GM18951 (cell line): ENCODE data around the gene MID1.

ENCODE experiments used
- POLR2A ChIP-seq: IDR thresholded peaks from 4 replicates; pipeline ENCODE4 v1.6.1; 2011; ENCODE audit warnings: mild to moderate bottlenecking; ENCODE audit not compliant: insufficient read length, insufficient read depth; ENCODE audit errors: extremely low read depth
- in situ Hi-C: fragments of 300-500 bp; cut with MboI; formaldehyde crosslinking; loops from one replicate; pipeline ENCODE4 v1.12.0; 2022; ENCODE audit warnings: low sequenced_read_pairs, mixed read lengths, inconsistent platforms; ENCODE audit not compliant: unreplicated experiment

Gene MID1

GRCh38 chrX:10633722-10634121, 13.3 kb upstream of the MID1 start:
- TF ChIP-seq POLR2A = no peak
- in situ Hi-C loops = no loop called here

DNA sequence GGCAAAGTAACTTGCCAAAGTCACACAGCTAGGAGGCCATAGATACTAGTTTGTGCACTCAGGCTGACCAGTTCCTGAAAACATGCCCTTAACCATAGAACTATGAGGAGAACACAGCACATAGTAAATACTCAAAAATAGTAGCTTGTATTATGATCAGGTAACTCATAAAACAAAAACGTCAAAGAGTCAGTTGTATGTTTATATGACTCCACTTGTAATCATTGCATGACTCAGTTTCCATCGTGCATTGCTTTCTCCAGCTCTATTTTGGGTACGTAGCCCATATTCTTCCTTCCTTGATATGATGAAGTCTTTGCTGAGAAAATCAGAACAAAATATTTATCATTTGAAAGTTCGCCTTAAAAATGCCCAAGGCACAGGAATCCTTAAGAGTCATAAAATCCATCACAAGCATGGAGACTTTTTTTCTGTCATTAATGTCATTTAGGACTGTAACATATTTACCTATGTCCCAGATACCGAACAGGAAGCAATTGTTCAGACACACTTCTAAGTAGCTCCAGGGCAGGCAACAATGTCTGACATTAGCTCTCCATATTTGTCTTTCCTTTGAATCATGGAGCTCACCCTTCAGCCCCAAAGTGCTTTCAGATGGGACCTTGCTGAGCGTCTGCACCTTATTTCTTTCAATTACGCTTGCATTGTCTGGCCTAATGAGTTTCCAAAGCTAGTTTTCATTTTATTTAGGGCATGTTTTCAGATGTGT, 11.2 kb upstream of the MID1 start:
- no peak for TF ChIP-seq POLR2A
- in situ Hi-C loops = no loop called here

GRCh38 chrX:10630320-10630719, 9.9 kb upstream of the MID1 start:
- no peak for TF ChIP-seq POLR2A
- in situ Hi-C loops = no loop called here

- in situ Hi-C loops = no loop called here
- no peak for TF ChIP-seq POLR2A
Measured at GRCh38 chrX:10629905-10630304, 9.5 kb upstream of the MID1 start.

DNA sequence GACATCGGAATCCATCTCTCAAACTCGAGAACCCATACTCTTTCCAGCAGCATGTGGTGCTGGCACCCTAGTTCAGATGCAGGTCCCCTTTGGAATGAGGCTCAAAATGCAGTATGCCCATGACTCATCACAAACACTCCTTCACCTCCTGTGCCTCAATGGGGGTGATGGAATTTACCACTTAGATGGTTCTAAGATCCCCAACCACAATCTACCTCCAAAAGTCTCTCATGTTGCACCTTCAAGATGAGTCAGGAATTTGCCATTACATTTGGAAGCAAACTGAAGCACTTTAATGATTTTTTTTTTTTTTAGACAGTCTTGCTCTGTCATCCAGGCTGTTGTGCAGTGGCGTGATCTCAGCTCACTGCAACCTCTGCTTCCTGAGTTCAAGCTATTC, 8.5 kb upstream of the MID1 start:
- no peak for TF ChIP-seq POLR2A
- in situ Hi-C loops = no loop called here

- in situ Hi-C loops = loop anchor here (25.0 kb wide), 2 partner anchors 435 to 1340 kb away; no protein-coding TSS in a partner anchor
- TF ChIP-seq POLR2A = no peak
Measured at GRCh38 chrX:10622197-10622596, 1.8 kb upstream of the MID1 start.

DNA sequence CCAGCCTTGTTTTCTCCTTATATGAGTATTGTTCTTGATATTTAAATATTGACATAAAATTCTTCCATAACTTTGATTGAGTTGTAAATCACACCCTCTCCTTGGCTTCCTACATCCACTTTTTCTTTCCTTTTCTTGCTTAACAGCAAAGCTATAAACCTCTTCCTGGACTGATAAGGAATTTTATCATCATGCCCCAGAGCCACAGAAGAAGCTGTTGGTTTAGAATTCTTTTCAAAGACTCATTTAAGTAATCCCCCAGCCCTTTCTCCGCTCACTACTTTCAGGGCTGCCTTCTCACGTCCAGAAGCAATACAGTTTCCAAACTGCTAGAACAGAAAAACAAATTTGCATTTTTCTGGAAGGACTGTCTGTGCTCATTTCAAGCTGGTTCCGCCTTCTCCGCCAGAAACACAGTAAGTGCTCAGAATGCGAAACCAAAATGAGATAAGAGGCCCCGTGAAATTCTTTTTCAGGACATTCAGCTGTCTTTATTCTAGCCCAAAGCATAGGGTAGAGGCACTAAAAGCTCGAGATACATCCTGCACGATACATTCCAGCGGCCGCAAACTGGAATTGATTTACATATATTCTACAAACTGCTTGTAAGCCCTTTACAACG, 849 bp downstream of the MID1 start:
- in situ Hi-C loops = loop anchor here (25.0 kb wide), 2 partner anchors 432 to 1343 kb away; no protein-coding TSS in a partner anchor
- no peak for TF ChIP-seq POLR2A

- no peak for TF ChIP-seq POLR2A
- in situ Hi-C loops = loop anchor here (25.0 kb wide), 2 partner anchors 432 to 1343 kb away; no protein-coding TSS in a partner anchor
Measured at GRCh38 chrX:10618961-10619360, 1.4 kb downstream of the MID1 start.

GRCh38 chrX:10617999-10618351, 2.4 kb downstream of the MID1 start:
- in situ Hi-C loops = loop anchor here (25.0 kb wide), 2 partner anchors 431 to 1344 kb away; no protein-coding TSS in a partner anchor
- no peak for TF ChIP-seq POLR2A

DNA sequence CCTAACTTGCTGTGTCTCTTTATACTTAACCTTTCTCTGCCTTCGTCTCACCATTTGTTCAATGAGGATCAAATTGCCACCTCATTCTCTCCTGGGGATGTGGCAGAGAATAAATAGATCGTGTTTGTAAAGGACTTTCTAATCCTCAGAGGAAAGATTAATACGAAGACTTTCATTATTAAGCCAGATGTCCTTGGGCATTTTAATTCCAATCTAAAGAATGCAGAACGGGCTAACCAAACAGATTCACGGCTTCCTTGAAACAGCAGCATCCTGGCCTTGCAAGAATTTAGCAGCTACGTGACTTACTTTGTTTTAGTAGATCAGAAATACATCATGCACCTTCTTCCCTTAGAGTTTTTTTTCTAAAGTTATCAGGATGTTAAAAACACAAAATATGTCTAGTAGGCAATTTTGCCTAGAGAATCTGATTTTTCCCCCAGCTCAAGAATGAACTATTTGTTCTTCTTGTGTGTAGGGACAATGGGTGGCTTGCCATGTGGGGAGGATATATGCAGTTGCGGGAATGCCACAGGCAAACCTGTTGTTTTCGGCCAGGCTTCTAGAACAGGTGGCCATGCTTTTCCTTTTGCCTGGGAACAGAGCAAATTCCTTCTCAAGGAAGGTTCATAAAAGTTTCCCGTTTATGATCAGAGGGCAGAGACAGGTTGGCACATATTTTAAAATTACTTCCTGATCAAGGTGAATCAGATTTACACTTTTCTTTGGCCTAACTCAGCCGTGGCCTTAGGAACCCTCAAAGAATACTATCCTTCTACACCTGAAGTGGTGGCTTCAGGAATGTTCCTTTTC, 3.0 kb downstream of the MID1 start:
- in situ Hi-C loops = loop anchor here (25.0 kb wide), 2 partner anchors 430 to 1345 kb away; no protein-coding TSS in a partner anchor

DNA sequence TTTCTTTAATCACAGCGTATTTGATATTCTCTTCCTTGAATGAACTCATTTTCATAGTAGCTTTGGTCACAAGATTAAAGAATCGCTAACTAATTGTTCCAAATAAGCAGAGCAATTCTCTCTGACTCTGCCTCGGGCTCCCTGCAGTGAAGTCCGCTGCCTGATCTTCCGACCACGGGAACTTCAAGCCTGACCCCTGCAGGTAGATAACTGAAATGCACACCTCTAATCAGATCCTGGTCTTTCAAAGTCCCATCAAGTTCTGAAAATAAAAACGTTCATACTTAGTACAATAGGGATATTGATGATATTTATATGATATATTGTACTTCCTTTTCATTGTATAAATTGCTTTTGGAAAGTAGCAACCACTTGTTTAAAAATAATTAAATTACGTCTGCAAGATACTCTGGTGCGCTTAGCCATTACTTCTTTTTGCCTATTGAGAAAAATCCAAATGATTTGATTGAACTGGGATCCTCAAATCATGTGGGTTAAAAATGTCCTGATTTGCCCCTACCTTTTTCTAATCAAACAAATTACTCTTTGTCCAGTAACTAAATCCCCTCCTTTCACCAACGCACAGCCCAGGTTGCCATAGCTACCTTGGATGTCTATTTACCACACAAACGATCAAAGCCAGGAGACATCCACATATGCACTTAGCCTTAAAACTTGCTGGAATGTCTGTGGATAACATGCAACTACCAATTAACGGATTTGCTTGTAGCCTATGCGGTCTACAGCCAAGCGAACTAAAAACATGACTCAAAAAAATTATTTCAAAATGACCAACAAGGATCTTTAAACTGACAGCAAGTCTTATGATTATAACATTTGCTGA, 4.2 kb downstream of the MID1 start:
- in situ Hi-C loops = loop anchor here (25.0 kb wide), 2 partner anchors 429 to 1346 kb away; no protein-coding TSS in a partner anchor
- no peak for TF ChIP-seq POLR2A

More for the DNA sequence above, 3.0 kb downstream of the MID1 start:
- TF ChIP-seq POLR2A = no peak

- in situ Hi-C loops = loop anchor here (25.0 kb wide), 2 partner anchors 425 to 1350 kb away; no protein-coding TSS in a partner anchor
- no peak for TF ChIP-seq POLR2A
Measured at GRCh38 chrX:10612215-10612614, 8.2 kb downstream of the MID1 start.
